CD1c-positive myeloid dendritic cell (primary cell): ENCODE data around the gene GALNT1.

Experiments used
- DNase-seq: peaks from one replicate; pipeline ENCODE4 v3.0.0-alpha.2; 2016; ENCODE audit errors: extremely low spot score

GALNT1 gene

DNA sequence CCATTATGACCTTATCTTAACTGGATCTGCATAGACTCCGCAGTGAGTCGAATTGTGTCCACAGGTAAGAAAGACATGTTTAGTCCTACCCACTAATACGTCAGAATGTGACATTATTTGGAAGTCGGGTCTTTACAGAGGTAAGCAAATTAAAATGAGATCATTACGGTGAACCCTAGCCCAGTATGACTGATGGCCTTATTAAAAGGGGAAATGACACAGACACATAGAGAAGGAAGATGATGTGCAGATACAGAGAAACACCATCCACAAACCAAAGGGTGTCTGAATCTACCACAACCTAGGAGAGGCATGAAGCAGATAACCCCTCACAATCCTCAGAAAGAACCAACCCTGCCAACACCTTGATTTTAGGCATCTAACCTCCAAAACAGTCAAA lies 135.6 kb downstream of the GALNT1 start:
- DNase-seq: no peak

DNA sequence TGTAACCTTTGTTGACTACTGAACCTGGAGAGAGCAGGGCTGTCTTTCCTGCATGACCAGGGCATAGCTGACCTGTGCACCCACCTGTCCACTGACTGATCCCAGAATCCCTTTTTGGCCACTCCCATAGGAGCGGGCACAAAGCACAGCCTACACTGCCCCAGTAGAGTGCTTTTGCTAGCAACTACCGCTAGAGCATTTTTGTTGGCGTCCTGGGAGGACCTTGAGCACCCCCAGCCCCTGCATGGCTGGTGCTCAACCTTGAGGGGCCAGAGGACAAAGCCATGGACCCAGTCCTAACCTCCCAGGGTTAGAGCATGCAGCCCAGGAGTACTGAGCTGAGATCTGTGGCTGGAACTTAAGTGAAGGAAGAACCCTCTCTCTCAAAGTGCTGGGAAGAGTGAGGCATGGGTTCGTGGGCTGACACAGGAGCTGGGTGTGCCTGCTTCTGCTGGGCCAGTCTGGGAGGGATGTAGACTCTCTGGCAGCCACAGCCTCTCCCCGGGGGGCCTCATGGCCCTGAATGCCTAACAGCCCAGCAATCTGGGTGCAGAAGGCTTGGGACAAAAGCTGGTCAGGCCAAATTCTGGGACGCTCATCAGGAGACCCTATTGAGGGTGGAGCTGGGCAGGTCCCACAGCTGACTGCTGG lies 140.0 kb downstream of the GALNT1 start:
- no peak for DNase-seq

DNA sequence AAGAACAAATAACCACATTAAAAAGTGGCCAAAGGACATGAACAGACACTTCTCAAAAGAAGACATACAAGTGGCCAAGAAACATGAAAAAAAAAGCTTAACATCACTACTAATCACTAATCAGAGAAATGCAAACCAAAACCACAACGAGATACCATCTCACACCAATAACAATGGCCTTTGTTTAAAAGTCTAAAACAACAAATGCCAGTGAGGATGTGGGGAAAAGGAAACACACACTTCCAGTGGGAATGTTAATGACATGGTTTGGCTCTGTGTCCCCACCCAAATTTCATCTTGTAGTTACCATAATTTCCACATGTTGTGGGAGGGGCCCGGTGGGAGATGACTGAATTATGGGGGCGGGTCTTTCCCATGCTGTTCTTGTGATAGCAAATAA lies 147.1 kb downstream of the GALNT1 start:
- DNase-seq: no peak

DNA sequence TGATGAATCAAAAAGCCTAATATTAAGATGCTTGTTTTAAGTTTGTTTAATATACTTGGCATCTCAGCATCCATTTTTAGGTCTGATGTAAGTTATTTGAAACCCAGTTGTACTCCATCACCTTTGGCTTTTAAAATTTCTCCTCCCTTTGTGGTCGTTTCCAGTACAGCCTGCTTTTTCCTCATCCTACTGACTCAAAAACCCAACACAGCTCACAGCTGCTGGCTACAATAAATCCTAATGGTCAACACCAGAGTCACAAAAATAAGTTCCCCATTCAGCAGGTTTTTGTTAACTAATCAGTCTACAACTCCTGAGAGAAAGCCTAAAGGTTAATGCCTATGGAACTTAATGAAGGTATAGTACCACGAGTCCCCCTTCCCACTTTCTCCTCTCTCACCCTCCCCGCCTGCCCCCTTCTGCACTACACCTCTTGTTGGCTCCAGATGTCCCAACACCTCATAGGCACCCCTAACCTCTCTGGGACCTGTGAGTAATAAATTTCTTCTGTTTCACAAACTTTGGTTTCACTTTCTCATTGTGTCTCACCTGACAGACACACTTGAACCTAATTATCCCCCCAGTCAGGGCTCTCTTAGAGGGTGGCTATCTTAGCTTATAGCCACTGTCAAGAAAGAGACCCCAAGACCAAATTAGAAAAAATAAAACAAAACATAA lies 148.6 kb downstream of the GALNT1 start:
- DNase-seq: no peak

DNA sequence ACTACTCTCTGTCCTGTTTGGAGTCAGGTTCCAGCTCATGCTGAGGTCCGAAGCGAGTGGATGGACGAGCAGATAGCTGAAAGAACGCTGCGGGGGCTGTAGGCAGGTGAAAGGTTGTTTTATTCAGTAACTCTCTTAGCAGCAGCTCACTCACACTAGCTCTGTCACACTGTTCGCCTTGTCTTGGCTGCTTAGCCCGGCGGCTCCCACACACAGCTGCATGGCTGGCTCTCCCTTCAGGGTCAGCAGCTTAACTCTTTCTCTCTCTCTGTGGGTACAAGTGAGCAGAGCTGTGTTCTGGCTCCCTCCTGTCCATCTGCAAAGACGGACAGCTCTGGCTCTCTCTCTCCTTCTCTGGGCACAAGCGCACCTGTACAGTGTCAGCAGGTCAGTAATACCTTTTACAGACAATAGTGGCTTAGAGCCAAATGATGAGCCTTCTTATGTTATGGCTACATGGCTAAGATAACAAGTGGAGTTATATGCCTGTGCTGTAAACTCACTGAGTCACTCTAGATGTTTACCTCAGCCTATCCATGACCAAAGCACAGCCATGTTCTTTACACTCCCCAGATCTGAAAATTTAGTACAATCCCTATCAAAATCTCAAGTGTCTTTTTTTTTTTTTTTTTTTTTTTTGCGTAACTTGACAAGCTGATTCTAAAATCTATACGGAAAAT lies 149.3 kb downstream of the GALNT1 start:
- DNase-seq: no peak

DNA sequence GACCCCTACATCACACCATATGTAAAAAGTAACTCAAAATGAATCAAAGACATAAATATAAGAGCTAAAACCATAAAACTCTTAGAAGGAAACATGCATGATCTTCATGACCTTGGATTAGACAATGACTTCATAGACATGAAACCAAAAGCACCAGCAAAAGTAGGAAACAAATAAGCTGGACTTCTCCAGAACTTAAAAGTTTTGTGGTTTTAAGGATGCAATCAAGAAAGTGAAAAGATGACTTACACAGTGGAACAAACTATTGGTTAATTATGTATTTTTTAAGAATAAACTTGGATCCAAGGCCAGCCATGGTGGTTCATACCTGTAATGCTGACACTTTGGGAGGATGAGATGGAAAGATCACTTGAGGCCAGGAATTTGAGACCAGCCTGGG lies 150.2 kb downstream of the GALNT1 start:
- DNase-seq: peak; percentile 39

DNA sequence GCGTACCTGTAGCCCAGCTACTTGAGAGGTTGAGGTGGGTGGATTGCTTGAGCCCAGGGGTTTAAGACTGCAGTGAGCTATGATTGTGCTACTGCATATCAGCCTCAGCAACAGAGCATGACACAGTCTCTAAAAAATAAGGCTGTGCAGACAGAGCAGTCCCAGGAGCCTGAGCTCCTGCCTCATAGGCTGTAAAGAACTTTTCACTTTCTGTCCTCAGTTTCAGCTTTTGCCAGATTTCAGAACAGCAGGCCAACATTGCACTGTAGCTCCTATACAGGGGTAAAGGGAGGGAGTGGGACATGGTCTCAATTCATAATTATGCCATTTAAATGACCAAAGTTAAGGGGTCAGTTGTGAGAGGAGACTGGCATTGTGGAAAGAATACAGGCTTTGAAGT lies 150.6 kb downstream of the GALNT1 start:
- no peak for DNase-seq

DNA sequence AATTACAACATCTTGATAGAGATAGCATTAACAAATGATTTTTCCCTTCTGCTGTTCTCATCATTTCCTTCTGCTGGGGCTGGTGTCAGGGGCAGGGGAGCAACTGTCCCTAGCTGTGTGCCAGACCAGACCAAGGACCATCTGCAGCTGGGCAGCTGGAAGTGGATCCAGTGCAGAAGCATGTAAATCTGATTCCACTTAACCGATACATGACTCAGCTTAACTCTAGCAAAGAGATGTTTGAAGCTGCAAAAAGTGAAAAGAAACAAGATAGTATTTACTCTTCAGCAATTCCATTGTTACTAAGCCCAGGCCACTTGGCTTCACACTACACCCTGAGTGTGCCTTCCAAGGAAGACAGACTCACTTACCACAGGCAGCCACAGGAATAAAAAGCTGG lies 151.1 kb downstream of the GALNT1 start:
- DNase-seq: no peak

DNA sequence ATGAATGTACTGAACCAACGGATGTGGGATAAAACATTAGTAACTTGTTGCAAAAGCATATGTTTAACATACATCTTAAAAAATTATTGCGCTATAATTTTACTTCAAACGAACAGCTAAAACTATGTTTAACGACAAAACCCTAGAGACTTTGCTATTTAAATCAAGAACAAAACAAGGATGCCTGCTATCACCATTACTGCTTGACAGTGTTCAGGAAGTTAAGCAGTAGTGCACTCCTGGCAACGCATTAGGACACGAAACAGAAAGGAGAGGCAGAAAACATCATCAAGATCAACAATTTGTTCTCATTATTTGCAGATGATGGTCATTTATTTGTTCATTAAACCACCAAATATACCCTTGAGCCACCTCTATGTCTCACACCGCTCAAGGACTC lies 151.9 kb downstream of the GALNT1 start:
- no peak for DNase-seq

DNA sequence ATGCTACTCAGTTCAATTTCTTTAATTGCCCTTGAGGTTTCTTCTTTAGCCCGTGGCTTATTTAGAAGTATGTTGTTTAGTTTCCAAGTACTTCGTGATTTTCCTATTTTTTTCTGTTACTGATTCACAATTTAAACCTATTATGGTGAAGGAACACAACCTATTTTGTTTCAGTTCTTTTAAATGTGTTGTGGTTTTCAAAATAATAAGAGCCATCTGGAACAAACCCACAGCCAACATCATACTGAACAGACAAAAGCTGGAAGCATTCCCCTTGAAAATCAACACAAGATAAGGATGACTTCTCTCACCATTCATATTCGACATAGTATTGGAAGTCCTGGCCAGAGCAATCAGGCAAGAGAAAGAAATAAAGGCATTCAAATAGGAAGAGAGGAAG lies 155.2 kb downstream of the GALNT1 start:
- DNase-seq: no peak

DNA sequence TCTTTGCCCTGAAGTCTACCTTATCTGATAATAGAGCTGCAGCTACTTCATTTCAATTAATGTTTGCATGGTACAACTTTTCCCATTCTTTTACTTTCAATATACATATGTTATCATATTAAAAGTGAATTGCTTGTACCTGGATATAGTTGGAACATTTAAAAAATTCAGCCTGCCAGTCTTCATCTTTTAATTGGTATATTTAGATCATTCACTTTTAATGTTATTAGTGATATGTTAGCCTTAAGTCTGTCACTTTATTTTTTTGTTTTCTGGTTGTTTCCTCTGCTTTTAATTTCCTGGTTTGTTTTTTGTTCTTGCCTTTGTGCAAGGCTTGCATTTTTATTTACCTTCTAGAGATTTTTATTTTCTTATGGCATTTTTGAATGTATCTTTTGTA lies 158.2 kb downstream of the GALNT1 start:
- DNase-seq: no peak

DNA sequence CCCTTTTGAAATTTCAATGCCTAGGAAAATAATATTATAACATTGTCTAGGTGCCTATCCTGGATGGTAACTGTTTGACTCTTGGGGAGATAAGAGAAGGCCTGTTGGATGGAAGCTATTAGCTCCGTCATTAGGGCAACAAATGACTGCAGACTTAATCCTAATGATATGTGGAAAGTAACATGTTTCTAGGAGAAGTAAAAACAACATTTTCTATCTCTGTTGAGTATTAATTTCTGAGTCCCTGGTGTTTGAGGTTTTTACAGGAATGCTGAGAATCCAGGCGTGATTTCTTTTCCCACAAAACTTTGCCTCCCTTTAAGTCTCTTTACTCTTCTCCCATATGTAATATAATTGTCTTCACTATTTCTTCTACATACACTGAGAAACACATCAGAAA lies 159.1 kb downstream of the GALNT1 start:
- no peak for DNase-seq

DNA sequence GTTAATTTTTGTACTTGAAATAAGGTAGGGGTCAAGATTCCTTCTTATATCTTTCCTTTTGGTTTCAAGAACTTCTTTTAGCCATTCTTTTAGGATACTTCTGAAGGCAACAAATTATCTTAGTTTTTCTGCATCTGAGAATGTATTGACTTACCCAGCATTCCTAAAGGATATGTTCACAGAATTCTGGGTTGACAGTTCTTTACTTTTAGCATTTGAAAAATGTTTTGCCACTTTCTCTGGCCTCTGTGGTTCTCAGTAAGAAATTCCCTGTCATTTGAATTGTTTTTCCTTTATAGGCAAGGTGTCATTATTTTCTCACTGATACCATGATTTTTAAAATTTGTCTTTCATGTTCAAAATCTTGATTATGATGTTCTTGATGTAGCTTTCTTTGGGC lies 162.4 kb downstream of the GALNT1 start:
- DNase-seq: no peak

DNA sequence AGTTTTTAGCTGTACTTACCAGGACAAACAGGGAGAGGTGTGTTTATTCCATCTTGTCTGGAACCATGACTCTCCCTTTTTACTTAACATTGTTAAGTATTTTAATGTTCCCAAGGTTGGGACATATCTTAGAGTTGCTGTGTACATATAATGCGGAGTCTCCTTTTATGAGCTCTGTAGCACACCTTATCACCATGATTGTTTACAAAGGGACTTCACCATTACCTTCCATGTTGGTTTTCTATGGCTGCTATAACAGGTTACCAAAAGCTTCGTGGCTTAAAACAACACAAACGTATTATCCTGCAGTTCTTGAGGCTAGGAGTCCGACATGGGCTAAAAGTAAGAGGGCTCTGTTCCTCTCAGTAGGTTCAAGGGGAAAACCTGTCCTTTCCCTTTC lies 164.3 kb downstream of the GALNT1 start:
- no peak for DNase-seq

DNA sequence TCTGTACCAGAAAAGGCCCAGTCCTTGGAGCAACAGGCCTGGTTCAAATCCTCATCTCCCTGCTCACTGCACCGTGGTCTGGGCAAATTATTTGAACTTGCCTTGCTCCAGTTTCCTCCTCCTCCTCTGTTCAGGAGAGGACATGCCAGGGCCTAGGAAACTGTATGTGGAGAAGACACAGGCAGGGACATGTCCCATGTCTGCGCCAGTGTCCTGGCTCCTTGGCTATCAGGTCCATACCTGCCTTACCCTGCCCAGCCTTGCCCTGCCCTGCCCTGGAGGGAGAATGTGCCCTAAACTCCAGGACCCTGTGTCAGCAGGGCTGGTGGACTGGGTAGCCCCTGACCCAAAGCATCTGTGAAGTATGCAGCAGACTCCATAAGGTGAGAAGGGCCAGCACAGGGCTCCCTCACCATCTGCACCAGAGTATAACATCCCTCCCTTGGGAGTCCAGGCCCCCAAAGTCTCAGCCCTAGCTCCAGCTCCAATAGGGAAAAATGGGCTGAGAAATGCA lies 165.3 kb downstream of the GALNT1 start:
- DNase-seq: no peak

DNA sequence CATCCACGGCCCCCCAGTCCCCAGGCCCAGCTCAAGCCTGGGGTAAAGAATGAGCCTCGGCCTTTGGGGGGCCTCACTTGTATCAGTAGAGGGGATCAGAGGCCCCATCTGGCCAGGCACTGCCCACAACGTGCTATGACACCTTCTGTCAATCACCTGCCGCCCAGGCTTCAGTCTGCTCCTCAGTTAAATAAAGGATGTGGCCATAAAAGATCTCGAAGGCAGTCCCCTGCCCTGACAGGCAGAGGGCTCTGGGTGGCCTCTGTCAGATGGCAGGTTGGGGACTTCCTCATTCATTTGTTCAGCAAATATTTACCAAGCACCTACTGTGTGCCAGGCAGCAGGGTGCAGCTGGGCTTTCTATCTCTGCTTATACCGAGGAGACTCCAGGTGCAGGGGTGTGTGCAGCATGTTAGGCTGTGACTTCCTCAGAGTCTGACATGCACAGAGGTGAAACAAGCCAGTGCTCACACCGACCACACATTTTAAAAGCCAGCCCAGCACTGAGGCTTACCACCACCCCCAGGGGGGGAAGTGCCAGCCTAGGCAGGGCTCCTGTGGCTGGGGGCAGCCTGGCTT lies 166.4 kb downstream of the GALNT1 start:
- no peak for DNase-seq

DNA sequence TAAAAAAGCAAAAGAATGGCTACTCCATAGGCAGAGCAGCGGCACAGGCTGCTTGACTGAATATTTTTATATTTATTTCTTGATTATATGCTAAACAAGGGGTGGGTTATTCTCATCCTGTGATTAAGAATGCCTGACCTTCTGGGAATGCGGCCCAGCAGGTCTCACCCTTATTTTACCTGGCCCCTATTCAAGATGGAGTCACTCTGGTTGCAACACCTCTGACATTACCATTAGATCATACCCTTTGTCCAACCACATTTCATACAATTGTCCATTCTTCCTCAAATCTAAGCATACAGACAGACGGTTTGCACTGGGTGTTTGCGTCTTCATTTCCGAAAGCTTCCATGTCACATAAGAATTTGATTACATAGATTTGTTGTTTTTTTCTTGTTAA lies 168.2 kb downstream of the GALNT1 start:
- no peak for DNase-seq

DNA sequence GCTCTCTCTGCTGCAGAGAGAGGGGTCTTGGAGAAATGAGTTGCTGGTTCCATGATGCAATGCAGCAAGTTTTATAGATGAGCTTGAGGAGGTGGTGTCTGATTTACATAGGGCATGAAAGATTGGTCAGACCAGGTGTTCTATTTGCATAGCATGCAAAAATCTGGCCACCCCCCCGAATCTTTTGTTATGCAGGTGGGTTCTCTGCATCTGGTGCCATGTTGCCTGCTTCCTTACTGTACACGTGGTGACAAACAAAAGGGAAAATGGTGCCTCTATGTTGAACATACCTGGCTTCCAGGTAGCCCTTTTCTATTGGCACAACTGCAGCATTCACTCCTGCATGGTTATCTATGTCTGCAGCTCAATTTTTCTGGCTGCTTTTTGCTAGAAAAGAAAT lies 169.4 kb downstream of the GALNT1 start:
- no peak for DNase-seq

DNA sequence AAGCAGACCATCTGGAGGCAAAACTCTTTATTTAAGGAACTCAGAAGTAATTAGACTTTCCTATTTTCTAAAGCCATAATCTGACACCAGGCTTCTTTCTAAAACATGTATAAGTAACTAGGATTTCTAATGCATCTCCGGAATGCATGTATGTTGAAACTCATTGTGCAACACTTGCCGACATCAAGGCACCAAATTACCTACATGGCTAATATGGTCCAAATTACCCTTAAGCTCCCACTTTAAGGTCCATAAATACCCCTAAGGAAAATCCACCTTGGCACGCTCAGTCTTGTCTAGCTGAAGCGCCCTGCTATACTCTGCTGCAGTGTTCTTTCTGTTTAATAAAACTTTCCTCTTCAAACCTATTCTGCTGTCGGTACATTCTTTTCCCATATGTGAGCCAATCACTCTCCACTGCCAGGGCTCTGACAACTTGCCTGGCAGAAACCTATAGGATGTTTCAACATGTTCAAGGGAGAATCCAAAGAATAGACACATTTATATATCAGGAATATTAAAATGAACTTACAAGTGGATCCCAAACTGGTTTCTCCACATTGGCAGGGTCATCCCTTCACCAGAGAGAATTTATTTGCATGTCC lies 171.9 kb downstream of the GALNT1 start:
- DNase-seq: no peak

DNA sequence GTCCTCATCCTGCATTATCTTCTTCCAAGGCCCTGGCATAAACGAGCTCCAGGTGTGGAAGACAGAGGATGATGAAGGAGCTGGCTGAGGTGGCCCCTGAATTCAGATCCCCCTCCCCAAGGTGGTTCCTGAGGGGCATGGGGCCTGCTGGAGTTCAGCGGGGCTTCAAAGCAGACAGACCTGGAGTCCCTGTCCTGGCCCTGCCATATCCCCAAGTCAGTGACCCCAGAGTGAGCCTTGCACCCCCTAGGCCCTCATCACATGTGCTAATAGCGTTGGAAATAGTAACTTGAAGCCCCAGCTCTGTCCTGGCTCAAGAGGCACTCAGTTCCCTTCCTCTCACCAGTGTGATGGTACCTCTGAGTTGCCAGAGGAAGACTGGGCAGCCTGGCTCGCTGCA lies 172.9 kb downstream of the GALNT1 start:
- no peak for DNase-seq

DNA sequence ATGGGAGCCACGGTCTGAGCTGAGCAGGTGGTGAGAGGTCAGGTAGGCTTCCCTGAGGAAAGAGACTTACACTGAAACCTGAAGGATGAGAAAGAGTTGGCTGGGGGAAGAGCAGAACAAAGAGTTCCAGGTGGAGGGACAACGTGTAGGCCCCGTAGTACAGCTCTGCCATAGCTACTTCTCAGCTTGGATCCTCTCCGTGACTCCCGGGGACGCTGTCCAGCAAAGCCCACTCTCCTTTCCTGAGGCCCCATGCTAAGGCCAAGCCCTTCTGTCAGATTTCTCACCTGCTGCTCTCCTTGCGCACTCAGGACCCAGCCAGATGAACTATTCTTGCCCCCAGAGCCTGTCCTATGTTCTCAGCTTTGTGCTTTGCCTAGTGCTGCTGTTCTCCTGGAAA lies 173.8 kb downstream of the GALNT1 start:
- no peak for DNase-seq

DNA sequence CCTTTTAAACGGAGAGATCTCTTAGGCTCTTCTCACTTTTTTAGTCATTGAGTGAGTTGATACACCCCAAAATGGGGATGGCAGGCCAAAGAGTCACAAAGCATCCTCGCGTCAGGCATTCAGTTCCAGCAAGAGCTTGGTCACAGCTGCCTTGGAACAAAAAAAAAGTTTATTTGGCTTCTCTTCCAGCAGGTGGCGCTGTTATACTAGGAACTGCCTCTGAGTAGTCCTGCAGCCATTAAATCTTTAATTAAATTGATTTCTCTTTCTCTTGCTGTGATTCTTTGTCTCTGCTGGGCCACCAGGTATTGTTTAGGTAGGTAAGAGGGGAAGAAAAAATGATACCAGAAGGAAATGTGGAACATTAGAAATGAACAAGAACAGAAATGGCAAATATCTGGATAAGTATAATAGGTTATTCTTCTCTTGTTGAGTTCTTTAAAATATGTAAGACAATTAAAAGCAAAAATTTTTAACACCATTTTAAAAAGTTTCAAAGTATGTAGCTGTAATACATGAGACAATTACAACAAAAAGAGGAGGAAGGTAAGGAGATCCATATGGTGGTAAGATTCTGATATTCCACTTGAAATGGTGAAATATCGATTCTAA lies 175.1 kb downstream of the GALNT1 start:
- DNase-seq: peak; percentile 75
